ENCODE results near the gene NPHP3. TPM values are rescaled to one million over a fixed set of nuclear protein-coding genes. Genes with fewer than 3 reads are reported as not detected.
"Not testable (repeated sequence)": the region's sequence is repeated elsewhere in the genome, so short reads cannot be mapped to it uniquely, and the experiment has no call there.

The NPHP3 gene, protein sequence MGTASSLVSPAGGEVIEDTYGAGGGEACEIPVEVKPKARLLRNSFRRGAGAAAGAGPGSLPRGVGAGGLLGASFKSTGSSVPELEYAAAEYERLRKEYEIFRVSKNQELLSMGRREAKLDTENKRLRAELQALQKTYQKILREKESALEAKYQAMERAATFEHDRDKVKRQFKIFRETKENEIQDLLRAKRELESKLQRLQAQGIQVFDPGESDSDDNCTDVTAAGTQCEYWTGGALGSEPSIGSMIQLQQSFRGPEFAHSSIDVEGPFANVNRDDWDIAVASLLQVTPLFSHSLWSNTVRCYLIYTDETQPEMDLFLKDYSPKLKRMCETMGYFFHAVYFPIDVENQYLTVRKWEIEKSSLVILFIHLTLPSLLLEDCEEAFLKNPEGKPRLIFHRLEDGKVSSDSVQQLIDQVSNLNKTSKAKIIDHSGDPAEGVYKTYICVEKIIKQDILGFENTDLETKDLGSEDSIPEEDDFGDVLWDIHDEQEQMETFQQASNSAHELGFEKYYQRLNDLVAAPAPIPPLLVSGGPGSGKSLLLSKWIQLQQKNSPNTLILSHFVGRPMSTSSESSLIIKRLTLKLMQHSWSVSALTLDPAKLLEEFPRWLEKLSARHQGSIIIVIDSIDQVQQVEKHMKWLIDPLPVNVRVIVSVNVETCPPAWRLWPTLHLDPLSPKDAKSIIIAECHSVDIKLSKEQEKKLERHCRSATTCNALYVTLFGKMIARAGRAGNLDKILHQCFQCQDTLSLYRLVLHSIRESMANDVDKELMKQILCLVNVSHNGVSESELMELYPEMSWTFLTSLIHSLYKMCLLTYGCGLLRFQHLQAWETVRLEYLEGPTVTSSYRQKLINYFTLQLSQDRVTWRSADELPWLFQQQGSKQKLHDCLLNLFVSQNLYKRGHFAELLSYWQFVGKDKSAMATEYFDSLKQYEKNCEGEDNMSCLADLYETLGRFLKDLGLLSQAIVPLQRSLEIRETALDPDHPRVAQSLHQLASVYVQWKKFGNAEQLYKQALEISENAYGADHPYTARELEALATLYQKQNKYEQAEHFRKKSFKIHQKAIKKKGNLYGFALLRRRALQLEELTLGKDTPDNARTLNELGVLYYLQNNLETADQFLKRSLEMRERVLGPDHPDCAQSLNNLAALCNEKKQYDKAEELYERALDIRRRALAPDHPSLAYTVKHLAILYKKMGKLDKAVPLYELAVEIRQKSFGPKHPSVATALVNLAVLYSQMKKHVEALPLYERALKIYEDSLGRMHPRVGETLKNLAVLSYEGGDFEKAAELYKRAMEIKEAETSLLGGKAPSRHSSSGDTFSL (N-terminal part only)
- 10 to 100 TPM; 11.8 to 11.9 TPM for total RNA-seq

DNA sequence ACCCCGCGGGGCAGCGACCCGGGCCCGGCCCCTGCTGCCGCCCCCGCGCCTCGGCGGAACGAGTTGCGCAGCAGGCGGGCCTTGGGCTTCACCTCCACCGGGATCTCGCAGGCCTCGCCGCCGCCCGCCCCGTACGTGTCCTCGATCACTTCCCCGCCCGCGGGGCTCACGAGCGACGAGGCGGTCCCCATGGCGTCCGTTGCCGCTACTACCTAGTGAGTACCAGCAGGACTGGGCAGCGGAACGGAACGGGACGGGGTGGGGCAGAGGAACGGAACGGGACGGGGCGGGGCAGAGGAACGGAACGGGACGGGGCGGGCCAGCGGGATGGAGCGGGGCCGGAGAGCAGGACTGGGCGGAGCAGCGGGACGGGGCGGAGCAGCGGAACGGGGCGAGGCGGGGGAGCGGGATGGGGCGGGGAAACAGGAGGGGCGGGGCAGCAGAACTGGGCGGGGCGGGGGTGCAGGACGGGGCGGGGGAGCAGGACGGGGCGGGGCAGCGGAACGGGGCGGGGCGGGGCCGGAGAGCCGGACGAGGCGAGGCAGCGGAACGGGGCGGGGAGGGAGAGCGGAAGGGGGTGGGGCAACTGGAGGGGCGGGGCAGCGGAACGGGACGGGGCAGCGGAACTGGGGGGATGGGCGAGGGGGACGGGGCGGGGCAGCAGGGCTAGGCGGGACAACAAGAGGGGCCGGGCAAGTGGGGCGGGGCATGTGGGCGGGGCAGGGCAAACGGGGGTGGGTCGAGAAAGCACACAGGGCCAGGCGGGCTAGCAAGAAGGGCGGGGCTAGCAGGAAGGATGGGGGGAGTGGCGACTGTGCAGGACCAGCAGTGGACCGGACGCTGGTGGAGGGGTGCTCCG is at the start of gene NPHP3:
TSS of gene NPHP3 (minus strand) at position 245 of the 859 bp plus-strand sequence. CDS start at position 191, 54 bp downstream.
- Mint-ChIP-seq H3K9me3 (ENCODE audit: low read depth) (no peaks in the 10 kb centered on the region), H3K36me3 (ENCODE audit: low read depth) (peaks cover 12% of the 10 kb centered on the region), H3K4me3 (peak within 1 kb of the TSS; percentile 90), H3K27ac (peak within 1 kb of the TSS; percentile 84), H3K27me3 (no peaks in the 10 kb centered on the region), H3K4me1 (peaks cover 40% of the 10 kb centered on the region)
- CTCF ChIA-PET = interaction anchor here (0.6 to 0.9 kb wide), 2 partner anchors 9 to 742 kb away, joined by 3 read pairs; no protein-coding TSS in a partner anchor
- POLR2A ChIA-PET = interaction anchor here (0.6 to 1.1 kb wide), 2 partner anchors 746 to 852 kb away, joined by 3 read pairs; partner anchors contain the start of gene CDV3
- intact Hi-C loops (cut with DNase I, micrococcal nuclease) = loop anchor here (1.0 to 10.0 kb wide), 15 partner anchors 62 to 1830 kb away; partner anchors contain the start of genes CDV3 (in 2 of the 2), CEP63 (in 2 of the 2), DNAJC13 (in 2 of the 2) and SRPRB (in 2 of the 2)
- peak; percentile 86 for ATAC-seq
- peak; percentile 100 for DNase-seq

DNA sequence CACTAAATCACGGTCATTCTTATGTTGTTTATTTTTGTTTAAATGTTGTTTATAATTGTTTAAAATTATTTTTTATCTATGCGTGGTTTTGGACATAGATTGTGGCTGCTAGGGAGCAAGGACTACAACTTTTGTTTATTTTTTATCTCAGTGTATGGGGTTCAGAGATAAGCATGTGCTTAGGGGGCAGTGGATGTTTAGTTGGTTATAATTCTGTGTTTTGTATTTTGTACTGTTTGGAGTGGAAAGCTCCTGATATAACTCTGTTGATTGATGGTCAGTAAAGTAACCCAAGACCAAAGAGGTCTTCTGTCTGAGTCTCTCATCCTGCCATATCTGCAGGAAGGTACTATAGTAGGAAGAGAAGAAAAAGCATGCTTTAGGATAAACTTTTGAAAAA is 36.5 kb upstream of the NPHP3 start:
- ATAC-seq (no peak), DNase-seq (no peak)
- peaks cover 4% of the 10 kb centered on the region for H3K4me1 Mint-ChIP-seq
- H3K36me3 Mint-ChIP-seq (ENCODE audit: low read depth) = no peaks in the 10 kb centered on the region
- ChIA-PET CTCF (no interaction called here), POLR2A (no interaction called here)
- no peak overlapping the region for H3K4me3 Mint-ChIP-seq
- H3K9me3 Mint-ChIP-seq (ENCODE audit: low read depth) = no peaks in the 10 kb centered on the region
- H3K27ac Mint-ChIP-seq = no peak overlapping the region
- intact Hi-C loops (cut with DNase I, micrococcal nuclease) = no loop called here
- peaks cover 5% of the 10 kb centered on the region for H3K27me3 Mint-ChIP-seq

DNA sequence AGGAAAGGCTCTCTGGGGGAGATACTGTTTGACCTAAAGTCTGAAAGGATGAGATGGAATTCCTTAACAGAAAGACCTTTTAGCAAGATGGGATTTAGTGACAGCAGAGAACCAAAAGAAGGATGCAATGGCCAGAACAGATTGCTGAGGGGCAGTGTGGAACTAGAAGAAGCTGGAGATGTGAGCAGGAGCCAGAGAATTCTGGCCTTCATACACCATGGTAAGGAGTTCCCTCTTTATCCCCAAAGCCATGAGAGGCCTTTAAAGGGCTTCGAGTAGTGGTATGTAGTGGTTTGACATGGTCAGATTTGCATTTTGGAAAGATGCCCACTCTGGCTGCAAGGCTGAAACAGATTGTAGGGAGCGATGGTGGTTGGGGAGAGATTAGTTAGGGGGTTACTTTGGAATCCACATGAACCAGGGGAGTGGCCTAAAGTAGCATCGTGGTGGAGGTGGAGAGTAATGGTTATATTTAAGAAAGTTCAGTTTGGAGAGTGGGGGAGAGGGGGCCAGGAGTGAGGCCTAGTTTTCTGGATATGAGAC is 34.0 kb upstream of the NPHP3 start:
- Mint-ChIP-seq H3K27ac (no peak overlapping the region), H3K4me3 (no peak overlapping the region), H3K9me3 (ENCODE audit: low read depth) (no peaks in the 10 kb centered on the region), H3K36me3 (ENCODE audit: low read depth) (no peaks in the 10 kb centered on the region), H3K27me3 (peaks cover 5% of the 10 kb centered on the region), H3K4me1 (peaks cover 4% of the 10 kb centered on the region)
- intact Hi-C loops (cut with DNase I, micrococcal nuclease) = no loop called here
- ChIA-PET CTCF (no interaction called here), POLR2A (no interaction called here)
- DNase-seq = no peak
- ATAC-seq = no peak

DNA sequence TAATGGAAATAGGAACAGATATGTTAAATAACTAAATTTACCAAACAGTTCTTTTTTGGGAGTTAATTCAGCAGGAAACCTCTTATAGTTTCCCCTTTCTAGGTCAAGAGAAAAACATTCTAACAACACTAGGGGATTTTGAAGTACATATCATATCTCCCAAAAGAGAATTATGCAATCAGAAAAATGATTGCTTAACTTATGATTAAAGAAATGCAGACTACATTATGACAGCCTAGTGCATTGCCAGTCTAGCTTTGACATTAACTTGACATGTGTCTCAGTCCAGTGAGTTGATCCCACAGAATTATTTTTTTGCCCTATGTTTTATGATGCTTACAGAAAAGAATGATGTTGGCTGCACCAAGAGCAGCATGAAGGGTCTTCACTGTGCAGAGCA is 31.7 kb upstream of the NPHP3 start:
- no peak overlapping the region for H3K4me3 Mint-ChIP-seq
- intact Hi-C loops (cut with DNase I, micrococcal nuclease) = no loop called here
- ChIA-PET POLR2A (no interaction called here), CTCF (no interaction called here)
- peaks cover 3% of the 10 kb centered on the region for H3K27me3 Mint-ChIP-seq
- H3K9me3 Mint-ChIP-seq (ENCODE audit: low read depth) = no peaks in the 10 kb centered on the region
- ATAC-seq = no peak
- peaks cover 4% of the 10 kb centered on the region for H3K4me1 Mint-ChIP-seq
- no peak overlapping the region for H3K27ac Mint-ChIP-seq
- DNase-seq = no peak
- no peaks in the 10 kb centered on the region for H3K36me3 Mint-ChIP-seq (ENCODE audit: low read depth)

DNA sequence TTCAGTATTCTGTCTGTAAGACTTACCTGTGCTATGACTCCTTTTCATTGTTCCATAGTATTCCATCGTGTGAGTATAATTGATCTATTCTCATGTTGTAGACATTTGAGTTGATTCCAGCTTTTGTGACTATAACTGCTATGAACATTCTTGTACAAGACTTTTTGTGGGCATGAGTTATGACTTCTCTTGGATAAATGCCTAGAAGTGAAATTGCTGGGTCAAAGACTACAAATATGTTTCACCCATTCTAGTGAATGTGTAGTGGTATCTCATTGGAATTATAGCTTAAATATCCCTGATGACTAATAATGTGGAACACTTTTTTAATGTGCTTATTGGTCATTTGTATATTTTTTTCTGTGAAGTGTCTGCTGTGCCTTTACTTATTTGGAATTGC is 27.6 kb upstream of the NPHP3 start:
- Mint-ChIP-seq H3K27me3 (peaks cover 8% of the 10 kb centered on the region), H3K4me1 (no peaks in the 10 kb centered on the region), H3K27ac (no peak overlapping the region), H3K36me3 (ENCODE audit: low read depth) (no peaks in the 10 kb centered on the region), H3K4me3 (no peak overlapping the region), H3K9me3 (ENCODE audit: low read depth) (no peaks in the 10 kb centered on the region)
- DNase-seq = no peak
- intact Hi-C loops (cut with DNase I, micrococcal nuclease) = no loop called here
- CTCF ChIA-PET = no interaction called here
- no peak for ATAC-seq
- POLR2A ChIA-PET = no interaction called here

DNA sequence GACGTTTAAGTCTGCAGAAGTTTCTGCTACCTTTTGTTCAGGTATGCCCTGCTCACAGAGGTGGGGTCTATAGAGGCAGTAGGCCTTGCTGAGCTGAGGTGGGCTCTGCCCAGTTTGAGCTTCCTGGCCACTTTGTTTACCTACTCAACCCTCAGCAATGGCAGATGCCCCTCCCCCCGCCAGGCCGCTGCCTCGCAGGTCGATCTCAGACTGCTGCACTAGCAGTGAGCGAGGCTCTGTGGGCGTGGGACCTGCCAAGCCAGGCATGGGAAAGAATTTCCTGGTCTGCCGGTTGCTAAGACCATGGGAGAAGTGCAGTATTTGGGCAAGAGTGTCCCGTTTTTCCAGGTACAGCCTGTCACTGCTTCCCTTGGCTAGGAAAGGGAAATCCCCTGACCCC is 24.5 kb upstream of the NPHP3 start:
- POLR2A ChIA-PET; H3K9me3 Mint-ChIP-seq (ENCODE audit: low read depth); ATAC-seq; intact Hi-C loops (cut with DNase I, micrococcal nuclease); DNase-seq; H3K36me3 Mint-ChIP-seq (ENCODE audit: low read depth); H3K4me1 Mint-ChIP-seq; H3K4me3 Mint-ChIP-seq; H3K27ac Mint-ChIP-seq; CTCF ChIA-PET: not testable (repeated sequence)
- peaks cover 16% of the 10 kb centered on the region for H3K27me3 Mint-ChIP-seq

DNA sequence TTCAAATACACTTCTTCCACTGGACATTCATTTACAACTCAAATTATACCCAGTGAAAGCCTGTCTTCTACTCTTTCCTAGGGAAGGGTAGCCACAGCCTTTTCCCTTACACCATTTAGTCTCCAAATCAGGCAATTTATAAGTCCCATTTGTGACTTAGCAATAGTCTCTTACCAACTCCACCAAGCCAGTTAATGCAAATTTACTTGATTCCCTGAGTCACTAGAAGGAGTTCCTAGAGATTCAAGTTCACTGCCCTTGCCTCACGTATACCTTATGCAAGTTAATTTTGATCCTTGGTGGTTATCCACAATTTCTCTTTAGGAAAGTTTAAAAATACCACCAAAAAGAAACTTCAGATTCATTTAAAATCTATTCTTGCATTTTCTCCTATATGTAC is 16.1 kb upstream of the NPHP3 start:
- H3K27ac Mint-ChIP-seq = no peak overlapping the region
- no peak for DNase-seq
- CTCF ChIA-PET = interaction anchor here (1.1 kb wide), 1 partner anchor 14 kb away, joined by 3 read pairs; no protein-coding TSS in a partner anchor
- ATAC-seq = no peak
- intact Hi-C loops (cut with DNase I, micrococcal nuclease) = loop anchor here in 1 of 2 experiments (10.0 kb wide), 1 partner anchor 296 kb away; the partner anchor contains the start of gene TMEM108
- H3K4me3 Mint-ChIP-seq = no peak overlapping the region
- no peaks in the 10 kb centered on the region for H3K9me3 Mint-ChIP-seq (ENCODE audit: low read depth)
- peaks cover 11% of the 10 kb centered on the region for H3K27me3 Mint-ChIP-seq
- H3K36me3 Mint-ChIP-seq (ENCODE audit: low read depth) = no peaks in the 10 kb centered on the region
- H3K4me1 Mint-ChIP-seq = no peaks in the 10 kb centered on the region
- POLR2A ChIA-PET = no interaction called here

DNA sequence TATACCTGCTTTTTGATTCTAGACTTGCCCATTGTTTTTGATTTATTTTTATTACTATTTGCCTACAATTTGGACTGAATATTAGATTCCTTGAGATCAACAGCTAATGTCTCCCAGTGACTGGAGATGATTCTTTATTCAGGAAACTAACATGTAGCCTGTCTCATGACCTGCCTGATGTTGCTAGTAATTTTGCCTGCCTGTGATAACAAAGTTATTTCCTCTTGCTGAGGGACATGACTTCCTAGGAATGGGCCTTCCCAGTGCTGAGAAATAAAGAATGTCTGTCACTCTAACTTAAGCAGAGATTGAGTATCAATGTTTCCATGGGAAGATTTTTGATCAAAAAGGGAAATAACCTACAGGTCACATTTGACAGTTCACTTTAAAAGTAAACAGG is 13.4 kb upstream of the NPHP3 start:
- intact Hi-C loops (cut with DNase I, micrococcal nuclease) = loop anchor here in 1 of 2 experiments (10.0 kb wide), 1 partner anchor 299 kb away; the partner anchor contains the start of gene TMEM108
- Mint-ChIP-seq H3K4me1 (no peaks in the 10 kb centered on the region), H3K27ac (no peak overlapping the region), H3K4me3 (no peak overlapping the region), H3K27me3 (peaks cover 20% of the 10 kb centered on the region), H3K36me3 (ENCODE audit: low read depth) (no peaks in the 10 kb centered on the region), H3K9me3 (ENCODE audit: low read depth) (no peaks in the 10 kb centered on the region)
- no peak for ATAC-seq
- ChIA-PET POLR2A (no interaction called here), CTCF (no interaction called here)
- DNase-seq = no peak

DNA sequence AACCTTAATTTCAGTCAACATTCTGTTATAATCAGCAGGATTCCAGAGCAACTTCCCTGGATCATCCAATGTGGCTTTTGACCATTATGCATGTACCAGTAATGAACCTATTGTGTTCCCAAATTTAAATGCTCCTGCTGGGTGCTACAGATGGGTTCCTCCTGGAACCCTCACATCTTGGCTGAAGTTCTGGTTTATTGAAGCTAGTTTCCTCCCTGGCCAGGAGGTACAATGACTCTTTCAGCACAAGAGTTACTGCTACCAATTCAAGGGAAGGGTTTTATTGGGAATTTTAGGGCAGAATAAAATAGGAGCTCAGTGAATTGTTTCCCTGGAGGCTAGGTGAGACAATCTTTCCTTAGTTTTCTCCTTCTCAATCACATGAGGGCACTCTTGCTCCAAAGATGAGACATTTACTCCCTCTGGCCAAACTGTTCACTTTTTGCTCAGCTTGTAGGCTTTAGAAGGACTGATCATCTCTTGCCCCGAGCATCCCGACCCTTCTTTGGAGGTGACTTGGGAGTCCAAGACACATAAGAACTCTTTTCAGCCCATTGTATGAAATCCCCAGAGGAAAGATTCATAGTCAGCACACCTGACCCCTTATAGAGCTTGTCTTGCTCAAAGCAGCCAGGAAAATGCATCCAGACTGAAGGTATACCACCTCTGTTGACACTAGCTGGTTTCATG is 8.8 kb upstream of the NPHP3 start:
- ATAC-seq (peak; percentile 58), DNase-seq (no peak)
- ChIA-PET POLR2A (interaction anchor here (0.7 kb wide), 1 partner anchor 527 kb away, joined by 4 read pairs; no protein-coding TSS in a partner anchor), CTCF (interaction anchor here (0.6 to 1.7 kb wide), 4 partner anchors 8 to 1431 kb away, joined by 3 to 9 read pairs (median 3); no protein-coding TSS in a partner anchor)
- no peaks in the 10 kb centered on the region for H3K9me3 Mint-ChIP-seq (ENCODE audit: low read depth)
- no peak overlapping the region for H3K4me3 Mint-ChIP-seq
- intact Hi-C loops (cut with DNase I, micrococcal nuclease) = loop anchor here (1.0 to 10.0 kb wide), 3 partner anchors 304 to 692 kb away; partner anchors contain the start of gene TMEM108 (in 1 of the 2)
- no peaks in the 10 kb centered on the region for H3K4me1 Mint-ChIP-seq
- H3K36me3 Mint-ChIP-seq (ENCODE audit: low read depth) = no peaks in the 10 kb centered on the region
- H3K27ac Mint-ChIP-seq = no peak overlapping the region
- peaks cover 18% of the 10 kb centered on the region for H3K27me3 Mint-ChIP-seq

Measured in activated CD4-positive, alpha-beta T cell treated with anti-CD3 and anti-CD28 coated beads for 36 hours (primary cell).